GM12878 (cell line): Measurements from ENCODE around the gene DUSP16. TPM values are rescaled to one million over a fixed set of nuclear protein-coding genes. Genes with fewer than 3 reads are reported as not detected.
A peak's percentile ranks its signal among the peaks of the same experiment; 100 is the strongest.

ENCODE experiments used
- ATF7 ChIP-seq: fragments of 450-650 bp; IDR thresholded peaks from 2 replicates; pipeline ENCODE4 v1.6.1; 2016; ENCODE audit warnings: low read depth, mild to moderate bottlenecking
- BHLHE40 ChIP-seq, 2 experiments: fragments of 450-650 bp in 1 of 2; IDR thresholded peaks; 2 replicates each; pipeline ENCODE4 v1.6.1; 2011 to 2017; ENCODE audit warnings: low read depth in 2 of 2, borderline replicate concordance in 1 of 2, improper control_type of control experiment in 1 of 2, low read length in 1 of 2, mild to moderate bottlenecking in 1 of 2
- CBFB ChIP-seq: IDR thresholded peaks from 2 replicates; pipeline ENCODE4 v1.6.1; 2016; ENCODE audit warnings: antibody characterized with exemption, low read depth
- CREM ChIP-seq: IDR thresholded peaks from 2 replicates; pipeline ENCODE4 v1.6.1; 2014; ENCODE audit warnings: antibody characterized with exemption, low read depth
- EP300 ChIP-seq, 2 experiments: fragments of 150-350 bp in 1 of 2; IDR thresholded peaks; 2 replicates each; pipeline ENCODE4 v1.6.1; 2011 to 2012; ENCODE audit warnings: low read depth in 2 of 2, low read length in 2 of 2, borderline replicate concordance in 1 of 2, improper control_type of control experiment in 1 of 2, inconsistent platforms in 1 of 2; ENCODE audit not compliant: control insufficient read depth in 1 of 2
- GABPA ChIP-seq: IDR thresholded peaks from 2 replicates; pipeline ENCODE4 v1.6.1; 2014; ENCODE audit warnings: antibody characterized with exemption, low read depth, mild to moderate bottlenecking, inconsistent platforms
- IKZF2 ChIP-seq, 2 experiments: fragments of 450-650 bp; IDR thresholded peaks; 2 replicates each; pipeline ENCODE4 v1.6.1; 2017; ENCODE audit warnings: mild to moderate bottlenecking in 2 of 2, moderate library complexity in 2 of 2
- IRF5 ChIP-seq: fragments of 450-650 bp; IDR thresholded peaks from 2 replicates; pipeline ENCODE4 v1.6.1; 2017; ENCODE audit warnings: borderline replicate concordance
- MEF2B ChIP-seq: fragments of 450-650 bp; IDR thresholded peaks from 2 replicates; pipeline ENCODE4 v1.6.1; 2018; ENCODE audit warnings: mild to moderate bottlenecking, moderate library complexity; ENCODE audit not compliant: partially characterized antibody, poor library complexity, severe bottlenecking
- NFIC ChIP-seq: IDR thresholded peaks from 2 replicates; pipeline ENCODE4 v1.6.1; 2012; ENCODE audit warnings: low read depth, mild to moderate bottlenecking, inconsistent platforms, low read length, moderate library complexity
- PAX8 ChIP-seq: fragments of 450-650 bp; IDR thresholded peaks from 2 replicates; pipeline ENCODE4 v1.6.1; 2017; ENCODE audit warnings: mild to moderate bottlenecking, moderate library complexity
- PML ChIP-seq: IDR thresholded peaks from 2 replicates; pipeline ENCODE4 v1.6.1; 2012; ENCODE audit warnings: low read length, inconsistent platforms
- POLR2AphosphoS2 ChIP-seq: IDR thresholded peaks from 2 replicates; pipeline ENCODE4 v1.6.1; 2011; ENCODE audit warnings: low read depth, mild to moderate bottlenecking, low read length, improper control_type of control experiment, moderate library complexity
- SREBF2 ChIP-seq: IDR thresholded peaks from 2 replicates; pipeline ENCODE4 v1.6.1; 2012; ENCODE audit warnings: mild to moderate bottlenecking, low read length
- ZBED1 ChIP-seq: IDR thresholded peaks from 2 replicates; pipeline ENCODE4 v1.6.1; 2016; ENCODE audit warnings: borderline replicate concordance
- ZNF207 ChIP-seq: fragments of 450-650 bp; IDR thresholded peaks from 2 replicates; pipeline ENCODE4 v1.6.1; 2014; ENCODE audit warnings: antibody characterized with exemption, mild to moderate bottlenecking, borderline replicate concordance
- ZNF687 ChIP-seq: fragments of 450-650 bp; IDR thresholded peaks from 2 replicates; pipeline ENCODE4 v1.6.1; 2017; ENCODE audit warnings: mild to moderate bottlenecking, moderate library complexity
- polyA plus RNA-seq, 11 experiments: library from polyadenylated mRNA; depleted of rRNA in 4 of 11; unstranded in 6 of 11; stranded (reverse) in 5 of 11; fragments of >200 nt; fragmentation: Nextera tagmentation in 4 of 11; fragmentation: Illumina TruSeq in 1 of 11; extraction: Ambion mirVana in 4 of 11; extraction: Trizol in 1 of 11; gene quantifications; 1 replicate in 1 of 11; 2 replicates in 10 of 11; pipeline versions ENCODE4 v1.2.1 to v1.2.3, GENCODE V29; 2011 to 2016; ENCODE audit warnings: inconsistent platforms in 2 of 11, missing spikeins in 2 of 11, low read depth in 1 of 11
- total RNA-seq, 4 experiments: library from RNA; depleted of rRNA in 3 of 4; stranded (reverse); fragments of >200 nt in 3 of 4; fragmentation: Illumina TruSeq in 1 of 4; extraction: Trizol in 1 of 4; gene quantifications; 2 replicates each; pipeline versions ENCODE4 v1.2.1 to v1.2.3, GENCODE V29; 2013 to 2021
- TF ChIP-seq, protein P1 (sequence below), 3 experiments: IDR thresholded peaks in 2 of 3; conservative IDR thresholded peaks in 1 of 3; 2 replicates each; pipeline ENCODE4 v1.5.1; 2011; ENCODE audit warnings: low read depth in 3 of 3, low read length in 3 of 3, mild to moderate bottlenecking in 3 of 3, control low read depth in 2 of 3, moderate library complexity in 2 of 3, inconsistent platforms in 1 of 3, mixed read lengths in 1 of 3; ENCODE audit not compliant: control insufficient read depth in 2 of 3, insufficient read depth in 1 of 3; ENCODE audit errors: extremely low read depth in 1 of 3
- TF ChIP-seq, protein P2 (sequence below): fragments of 450-650 bp; IDR thresholded peaks from 2 replicates; pipeline ENCODE4 v1.6.1; 2017; ENCODE audit warnings: mild to moderate bottlenecking, low read depth, inconsistent platforms; ENCODE audit not compliant: poor library complexity, severe bottlenecking

Gene DUSP16
- total and polyA plus RNA-seq, 10 of the 15 experiments (the other 5 are each of a cell fraction or from before 2014, with no cell fraction given), result 3.9 to 75.3 (median 26.8) TPM

DNA sequence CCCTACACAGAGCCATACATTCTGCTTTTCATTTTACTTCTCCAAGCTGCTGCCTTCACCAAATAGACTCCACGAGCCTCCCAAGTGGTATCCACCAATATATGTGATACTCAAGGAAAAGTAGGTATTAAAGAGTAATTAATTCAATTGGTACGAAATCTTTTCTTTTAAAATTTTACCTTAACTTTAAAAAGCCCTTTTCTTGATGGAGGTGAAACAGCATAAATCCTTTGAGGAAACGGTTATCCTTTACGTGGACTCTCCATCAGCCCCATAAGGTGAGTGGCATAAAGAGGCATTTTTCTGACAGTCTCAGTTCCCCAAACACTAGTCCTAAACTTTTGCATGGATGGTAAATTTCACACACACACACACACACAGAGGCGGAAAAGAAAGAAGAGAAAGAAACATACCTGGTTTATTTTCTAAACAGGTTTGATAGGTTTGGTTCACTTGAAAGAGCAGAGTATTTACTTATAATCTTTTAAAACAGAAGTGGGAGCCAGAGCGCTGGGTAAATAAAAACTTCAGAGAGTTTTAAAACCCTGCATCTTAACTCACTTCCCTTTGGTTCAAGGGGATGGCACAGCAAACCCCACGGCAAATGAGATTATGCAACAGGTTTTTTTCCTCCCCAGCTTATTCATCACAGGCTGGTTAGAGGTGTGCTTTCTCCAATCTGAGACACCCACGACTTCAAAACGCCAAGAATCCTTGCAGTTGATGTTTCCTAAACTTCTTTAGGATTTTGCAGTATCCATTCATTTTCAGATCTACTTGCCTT, 1.9 kb downstream of the DUSP16 start (continued):
- TF ChIP-seq EP300 (IDR thresholded peaks at IDR 0.05; ENCODE audit: borderline replicate concordance in 1 of 2, control insufficient read depth in 1 of 2, low read depth in 2 of 2, low read length in 2 of 2), result 0 out of 4 replicates have a peak, but pooled peaks of 1 of the 2 experiments have one; percentile 8
- TF ChIP-seq PAX8, result no peak
- TF ChIP-seq POLR2AphosphoS2, result no peak
- no peak for TF ChIP-seq ZNF207
- TF ChIP-seq ZBED1, result peak; percentile 60
- peak; percentile 85 for TF ChIP-seq CBFB
- no peak for TF ChIP-seq IRF5
- TF ChIP-seq NFIC, result peak; percentile 76
- TF ChIP-seq PML, result peak; percentile 80; the same call in 1 of the 2 replicates
- TF ChIP-seq GABPA, result no peak
- no peak for TF ChIP-seq SREBF2
- TF ChIP-seq ATF7, result peak; percentile 53
- no peak for TF ChIP-seq BHLHE40 (IDR thresholded peaks at IDR 0.05; ENCODE audit: borderline replicate concordance in 1 of 2, low read depth in 2 of 2, low read length in 1 of 2)
- peak; percentile 26 for TF ChIP-seq MEF2B
- TF ChIP-seq ZNF687, result 0 out of 2 replicates have a peak, but pooled peaks have one; percentile 32
- peak; percentile 69 to 70; a peak in 3 of 4 replicates for TF ChIP-seq IKZF2 (IDR thresholded peaks at IDR 0.05)
- TF ChIP-seq CREM, result no peak; the same call in 1 of the 2 replicates
- TF ChIP-seq, protein P1, sequence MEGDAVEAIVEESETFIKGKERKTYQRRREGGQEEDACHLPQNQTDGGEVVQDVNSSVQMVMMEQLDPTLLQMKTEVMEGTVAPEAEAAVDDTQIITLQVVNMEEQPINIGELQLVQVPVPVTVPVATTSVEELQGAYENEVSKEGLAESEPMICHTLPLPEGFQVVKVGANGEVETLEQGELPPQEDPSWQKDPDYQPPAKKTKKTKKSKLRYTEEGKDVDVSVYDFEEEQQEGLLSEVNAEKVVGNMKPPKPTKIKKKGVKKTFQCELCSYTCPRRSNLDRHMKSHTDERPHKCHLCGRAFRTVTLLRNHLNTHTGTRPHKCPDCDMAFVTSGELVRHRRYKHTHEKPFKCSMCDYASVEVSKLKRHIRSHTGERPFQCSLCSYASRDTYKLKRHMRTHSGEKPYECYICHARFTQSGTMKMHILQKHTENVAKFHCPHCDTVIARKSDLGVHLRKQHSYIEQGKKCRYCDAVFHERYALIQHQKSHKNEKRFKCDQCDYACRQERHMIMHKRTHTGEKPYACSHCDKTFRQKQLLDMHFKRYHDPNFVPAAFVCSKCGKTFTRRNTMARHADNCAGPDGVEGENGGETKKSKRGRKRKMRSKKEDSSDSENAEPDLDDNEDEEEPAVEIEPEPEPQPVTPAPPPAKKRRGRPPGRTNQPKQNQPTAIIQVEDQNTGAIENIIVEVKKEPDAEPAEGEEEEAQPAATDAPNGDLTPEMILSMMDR (IDR thresholded peaks at IDR 0.05 in 2 of 3, conservative IDR thresholded peaks at IDR 0.05 in 1 of 3; ENCODE audit: control insufficient read depth in 2 of 3, extremely low read depth in 1 of 3, insufficient read depth in 1 of 3, low read depth in 3 of 3, low read length in 3 of 3), result 0 out of 6 replicates have a peak, but pooled peaks of 1 of the 3 experiments have one; percentile 4
- TF ChIP-seq, protein P2, sequence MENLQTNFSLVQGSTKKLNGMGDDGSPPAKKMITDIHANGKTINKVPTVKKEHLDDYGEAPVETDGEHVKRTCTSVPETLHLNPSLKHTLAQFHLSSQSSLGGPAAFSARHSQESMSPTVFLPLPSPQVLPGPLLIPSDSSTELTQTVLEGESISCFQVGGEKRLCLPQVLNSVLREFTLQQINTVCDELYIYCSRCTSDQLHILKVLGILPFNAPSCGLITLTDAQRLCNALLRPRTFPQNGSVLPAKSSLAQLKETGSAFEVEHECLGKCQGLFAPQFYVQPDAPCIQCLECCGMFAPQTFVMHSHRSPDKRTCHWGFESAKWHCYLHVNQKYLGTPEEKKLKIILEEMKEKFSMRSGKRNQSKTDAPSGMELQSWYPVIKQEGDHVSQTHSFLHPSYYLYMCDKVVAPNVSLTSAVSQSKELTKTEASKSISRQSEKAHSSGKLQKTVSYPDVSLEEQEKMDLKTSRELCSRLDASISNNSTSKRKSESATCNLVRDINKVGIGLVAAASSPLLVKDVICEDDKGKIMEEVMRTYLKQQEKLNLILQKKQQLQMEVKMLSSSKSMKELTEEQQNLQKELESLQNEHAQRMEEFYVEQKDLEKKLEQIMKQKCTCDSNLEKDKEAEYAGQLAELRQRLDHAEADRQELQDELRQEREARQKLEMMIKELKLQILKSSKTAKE, result peak; percentile 59
